GM15510 (cell line): ENCODE measurements around the gene MAOA.

ENCODE experiments used
- POLR2A ChIP-seq: IDR thresholded peaks from 3 replicates; pipeline ENCODE4 v1.6.1; 2011; ENCODE audit warnings: borderline replicate concordance; ENCODE audit not compliant: insufficient read length; ENCODE audit errors: extremely low read depth

The MAOA gene

GRCh38 chrX:43654431-43655150 is 1.5 kb upstream of the MAOA start:
- no peak for TF ChIP-seq POLR2A

GRCh38 chrX:43655151-43656004 is 721 bp upstream of the MAOA start:
- TF ChIP-seq POLR2A = no peak

GRCh38 chrX:43657671-43658070 is 1.6 kb downstream of the MAOA start:
- TF ChIP-seq POLR2A = no peak

GRCh38 chrX:43661521-43662240 is 5.6 kb downstream of the MAOA start:
- no peak for TF ChIP-seq POLR2A

GRCh38 chrX:43663173-43663572 is 7.1 kb downstream of the MAOA start:
- TF ChIP-seq POLR2A = no peak

- TF ChIP-seq POLR2A = no peak
These were observed 8.2 kb downstream of the MAOA start for GRCh38 chrX:43664258-43664657.

DNA sequence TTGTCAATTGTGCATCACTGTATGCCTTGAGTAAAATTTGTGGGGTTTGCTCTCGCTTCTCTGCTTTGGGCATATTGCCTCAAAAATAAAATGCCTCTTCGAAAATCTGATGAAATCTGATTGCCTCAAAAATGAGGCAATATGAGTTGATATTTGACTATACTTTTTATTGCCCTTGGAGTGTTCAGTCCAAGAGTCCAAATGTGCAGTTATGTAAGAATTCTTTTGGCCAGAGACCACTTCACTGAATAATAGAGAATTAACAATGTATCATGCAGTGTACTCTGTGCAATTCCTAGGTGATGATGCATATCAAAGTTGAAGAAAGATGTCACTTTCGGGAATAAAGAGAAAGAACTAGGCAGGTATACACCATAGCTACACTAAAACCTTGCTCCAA is 8.6 kb downstream of the MAOA start:
- no peak for TF ChIP-seq POLR2A

DNA sequence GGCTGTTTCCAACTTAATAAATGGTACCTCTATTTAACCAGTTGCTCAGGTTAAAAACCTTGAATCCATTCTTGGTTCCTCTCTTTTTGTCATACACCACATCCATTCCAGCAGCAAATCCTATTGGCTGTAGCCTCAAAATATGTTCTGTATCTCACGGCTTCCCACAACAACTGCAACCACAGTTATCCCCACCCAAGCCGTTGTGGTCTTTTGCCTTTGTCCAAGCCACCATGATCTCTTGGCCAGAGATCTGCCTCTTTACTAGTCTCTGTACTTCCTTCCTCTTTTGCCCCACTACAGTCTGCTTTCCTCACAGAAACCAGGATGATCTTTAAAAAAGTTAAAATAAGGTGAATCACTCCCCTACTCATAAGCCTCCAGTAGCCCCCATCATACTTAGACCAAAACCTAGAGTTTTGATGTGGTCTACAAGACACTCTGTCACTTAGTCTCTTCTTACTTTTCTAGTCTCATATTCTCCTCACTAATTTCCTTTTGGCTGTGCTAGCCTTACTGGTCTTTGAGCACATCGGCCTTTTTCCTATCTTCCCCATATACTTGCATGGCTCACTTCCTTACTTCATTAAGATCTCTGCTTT is 10.3 kb downstream of the MAOA start:
- TF ChIP-seq POLR2A = no peak

DNA sequence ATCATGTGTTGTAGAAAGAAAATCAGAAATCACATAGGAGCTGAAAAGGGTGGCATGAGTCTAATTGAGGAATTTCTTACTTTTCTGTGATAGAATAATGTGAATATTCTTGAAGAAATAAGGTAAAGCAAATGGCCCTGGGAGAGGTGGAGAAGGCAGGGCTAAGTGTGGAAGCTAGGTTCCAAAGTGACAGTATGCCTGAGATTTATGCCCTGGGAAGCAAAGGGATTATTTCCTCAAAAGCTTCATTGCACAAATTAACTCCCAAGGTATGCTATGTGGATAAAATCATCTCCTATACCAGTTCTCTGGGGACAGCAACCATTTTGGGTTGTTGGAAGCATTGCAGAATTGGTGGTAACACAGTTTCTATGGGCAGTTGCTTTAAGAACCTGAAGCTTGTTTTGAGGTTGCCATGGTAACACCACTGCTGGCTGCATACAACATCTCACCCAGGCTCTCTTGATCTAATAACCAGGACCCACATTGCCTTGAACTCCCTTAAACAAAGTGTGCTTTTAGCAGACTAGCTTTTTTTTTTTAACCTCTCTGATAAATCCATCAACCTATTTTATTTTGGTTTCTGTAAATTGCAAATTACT is 21.0 kb downstream of the MAOA start:
- TF ChIP-seq POLR2A = no peak

GRCh38 chrX:43677993-43678392 is 21.9 kb downstream of the MAOA start:
- TF ChIP-seq POLR2A = no peak

DNA sequence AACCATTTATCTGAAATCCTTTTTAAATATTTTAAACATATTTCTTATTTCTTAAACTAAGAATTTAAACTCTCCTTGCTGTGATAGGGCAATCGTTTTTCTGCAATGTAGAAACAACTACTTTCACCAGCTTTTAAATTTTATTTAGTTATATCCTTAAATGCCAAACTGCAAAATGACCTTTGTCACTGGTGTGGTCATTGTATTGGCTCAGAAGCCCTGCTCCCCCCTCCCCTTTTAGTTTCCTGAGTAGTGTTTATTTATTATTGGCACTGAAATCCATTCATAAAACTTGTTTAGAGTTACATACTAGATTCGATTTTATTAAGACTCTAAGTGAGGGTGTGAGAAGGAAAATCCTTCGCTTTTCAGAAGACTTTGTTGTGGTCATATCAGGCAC is 23.0 kb downstream of the MAOA start:
- no peak for TF ChIP-seq POLR2A

DNA sequence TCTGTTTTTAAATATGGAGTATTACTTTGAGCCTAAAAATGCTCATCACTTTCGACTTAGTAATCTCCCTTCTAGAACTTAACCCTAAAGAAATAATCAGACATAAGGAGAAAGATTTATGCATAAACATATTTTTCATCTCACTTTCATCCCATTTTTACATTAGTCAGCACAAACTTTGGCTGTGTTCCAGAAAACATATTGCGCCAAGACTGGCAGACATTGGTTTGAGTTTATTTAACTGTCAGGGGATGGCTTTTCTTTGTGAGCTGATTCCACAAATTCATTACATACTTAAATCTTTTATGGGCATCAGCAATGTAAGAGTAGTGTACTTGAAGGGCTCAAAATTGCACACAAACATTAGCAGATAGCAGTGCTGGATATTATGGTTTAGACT is 23.7 kb downstream of the MAOA start:
- TF ChIP-seq POLR2A = no peak

DNA sequence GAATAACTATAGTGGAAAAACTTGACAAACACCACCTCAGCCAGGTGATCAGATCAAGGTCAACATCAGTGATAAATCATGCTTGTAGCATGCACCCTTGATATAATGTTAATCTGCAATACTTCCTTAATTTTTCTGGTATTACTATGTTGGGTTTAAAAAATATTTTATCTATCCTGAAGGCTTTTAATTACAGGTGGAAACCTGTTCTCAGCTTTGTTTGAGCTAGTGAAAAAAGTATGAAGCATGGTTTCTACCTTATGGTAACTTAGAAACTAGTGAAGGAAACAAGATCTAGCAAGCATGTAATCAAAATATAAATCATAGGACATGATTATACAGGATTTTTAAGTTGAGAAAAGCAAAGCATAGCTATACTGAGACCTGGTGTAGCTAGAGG is 26.6 kb downstream of the MAOA start:
- TF ChIP-seq POLR2A = no peak

GRCh38 chrX:43685221-43685620 is 29.1 kb downstream of the MAOA start:
- no peak for TF ChIP-seq POLR2A
